ENCODE measurements around the gene CCNA2. TPM values are rescaled to one million over a fixed set of nuclear protein-coding genes. Genes with fewer than 3 reads are reported as not detected.

CCNA2 gene
- total RNA-seq, 1 experiment from 2014 or later = 89.2 TPM

DNA sequence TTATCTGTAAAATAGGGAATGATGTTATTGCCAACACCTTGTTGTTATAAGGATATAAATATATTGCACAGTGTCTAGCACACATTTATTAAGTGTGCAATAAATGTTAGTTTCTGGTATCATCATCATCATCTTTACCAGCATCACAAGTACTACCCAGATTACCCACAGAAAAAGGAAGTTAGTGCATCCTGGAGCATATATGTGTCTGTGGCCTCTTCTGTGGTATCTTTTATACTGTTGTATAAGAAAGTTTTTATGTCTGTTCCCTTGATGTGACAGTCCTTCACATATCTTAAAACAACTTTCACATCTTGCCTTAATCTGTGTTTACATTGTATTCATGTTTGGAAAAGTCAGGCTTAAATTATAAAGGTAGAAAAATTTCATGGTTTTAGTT is 12.6 kb downstream of the CCNA2 start:
- Mint-ChIP-seq H3K4me1 (no peaks in the 10 kb centered on the region), H3K27ac (no peak overlapping the region), H3K36me3 (ENCODE audit: insufficient read depth in 1 of 3, low read depth in 3 of 3) (peaks cover 23 to 75% (median 63%) of the 10 kb centered on the region in 3 experiments; a peak in 6 of 7 replicates), H3K27me3 (ENCODE audit: low read depth) (no peaks in the 10 kb centered on the region), H3K9me3 (no peaks in the 10 kb centered on the region), H3K4me3 (no peak overlapping the region)
- Histone ChIP-seq H2BK20ac (ENCODE audit: low read depth, low read length, poor library complexity, severe bottlenecking) (no peak overlapping the region), H4K20me1 (ENCODE audit: control insufficient read depth, insufficient read depth, insufficient read length) (no peaks in the 10 kb centered on the region), H2AFZ (ENCODE audit: low read length) (no peak overlapping the region), H3K4me1 (ENCODE audit: insufficient read depth, low read length) (no peaks in the 10 kb centered on the region), H3T11ph (ENCODE audit: low read length) (no peak overlapping the region), H3K23me2 (ENCODE audit: insufficient read length, low read depth, low read length, poor library complexity, severe bottlenecking) (no peaks in the 10 kb centered on the region), H3K56ac (ENCODE audit: insufficient read length, low read depth, low read length) (no peak overlapping the region), H4K8ac (replicated peaks; ENCODE audit: insufficient read length, low read depth, low read length) (no peak overlapping the region), H3K9me3 (ENCODE audit: control insufficient read depth, low read depth, low read length) (no peaks in the 10 kb centered on the region), H3K27me3 (ENCODE audit: insufficient read depth, low read length) (no peaks in the 10 kb centered on the region), H4K5ac (ENCODE audit: insufficient read length, low read depth, low read length) (no peak overlapping the region), H2BK120ac (ENCODE audit: low read depth, low read length, poor library complexity, severe bottlenecking) (no peak overlapping the region), H3K18ac (ENCODE audit: insufficient read length, low read depth, low read length) (no peak overlapping the region), H3K4me2 (ENCODE audit: insufficient read depth, insufficient read length, low read length) (no peak overlapping the region), H3K79me1 (ENCODE audit: insufficient read depth, low read depth, low read length, poor library complexity, severe bottlenecking) (no peaks in the 10 kb centered on the region), H3K79me2 (ENCODE audit: insufficient read depth, low read length) (no peaks in the 10 kb centered on the region), H2BK5ac (ENCODE audit: insufficient read length, low read length) (no peak overlapping the region), H4K91ac (ENCODE audit: insufficient read length, low read depth, low read length) (no peak overlapping the region), H2BK12ac (ENCODE audit: insufficient read length, low read depth, low read length) (no peak overlapping the region), H3K14ac (ENCODE audit: insufficient read depth, low read length) (no peak overlapping the region), H2BK15ac (ENCODE audit: low read depth, low read length) (no peak overlapping the region), H3K23ac (ENCODE audit: insufficient read length, low read depth, low read length) (no peak overlapping the region), H2AK5ac (ENCODE audit: insufficient read length, low read length) (no peak overlapping the region), H3K27ac (ENCODE audit: insufficient read length, low read depth, low read length) (no peak overlapping the region), H3K9ac (ENCODE audit: extremely low read depth, insufficient read length, low read length) (no peak overlapping the region), H3K4ac (ENCODE audit: low read depth, low read length) (no peak overlapping the region)
- TF ChIP-seq, protein P1, sequence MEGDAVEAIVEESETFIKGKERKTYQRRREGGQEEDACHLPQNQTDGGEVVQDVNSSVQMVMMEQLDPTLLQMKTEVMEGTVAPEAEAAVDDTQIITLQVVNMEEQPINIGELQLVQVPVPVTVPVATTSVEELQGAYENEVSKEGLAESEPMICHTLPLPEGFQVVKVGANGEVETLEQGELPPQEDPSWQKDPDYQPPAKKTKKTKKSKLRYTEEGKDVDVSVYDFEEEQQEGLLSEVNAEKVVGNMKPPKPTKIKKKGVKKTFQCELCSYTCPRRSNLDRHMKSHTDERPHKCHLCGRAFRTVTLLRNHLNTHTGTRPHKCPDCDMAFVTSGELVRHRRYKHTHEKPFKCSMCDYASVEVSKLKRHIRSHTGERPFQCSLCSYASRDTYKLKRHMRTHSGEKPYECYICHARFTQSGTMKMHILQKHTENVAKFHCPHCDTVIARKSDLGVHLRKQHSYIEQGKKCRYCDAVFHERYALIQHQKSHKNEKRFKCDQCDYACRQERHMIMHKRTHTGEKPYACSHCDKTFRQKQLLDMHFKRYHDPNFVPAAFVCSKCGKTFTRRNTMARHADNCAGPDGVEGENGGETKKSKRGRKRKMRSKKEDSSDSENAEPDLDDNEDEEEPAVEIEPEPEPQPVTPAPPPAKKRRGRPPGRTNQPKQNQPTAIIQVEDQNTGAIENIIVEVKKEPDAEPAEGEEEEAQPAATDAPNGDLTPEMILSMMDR (conservative IDR thresholded peaks at IDR 0.05) = no peak
- DNase-seq = no peak

All from H9 (cell line).